GM12891 (cell line): ENCODE measurements around the gene SPDYE2B.
A peak's percentile ranks its signal among the peaks of the same experiment; 100 is the strongest.
"Not testable (repeated sequence)": the region's sequence is repeated elsewhere in the genome, so short reads cannot be mapped to it uniquely, and the experiment has no call there.

Experiments
- DNase-seq: peaks from one replicate; pipeline ENCODE4 v3.0.0; 2011; ENCODE audit warnings: low spot score; ENCODE audit not compliant: insufficient read length
- FAIRE-seq: peaks from 2 replicates; lab custom pipeline; 2011; peaks lifted over from hg19 to GRCh38; lab: Jason Lieb, UNC

The SPDYE2B gene

GRCh38 chr7:102694008-102694407, 43.9 kb downstream of the SPDYE2B start:
- DNase-seq, FAIRE-seq: not testable (repeated sequence)

- peak; percentile 87 for FAIRE-seq
- not testable (repeated sequence) for DNase-seq
These were observed 45.0 kb downstream of the SPDYE2B start for GRCh38 chr7:102695033-102695552.

DNA sequence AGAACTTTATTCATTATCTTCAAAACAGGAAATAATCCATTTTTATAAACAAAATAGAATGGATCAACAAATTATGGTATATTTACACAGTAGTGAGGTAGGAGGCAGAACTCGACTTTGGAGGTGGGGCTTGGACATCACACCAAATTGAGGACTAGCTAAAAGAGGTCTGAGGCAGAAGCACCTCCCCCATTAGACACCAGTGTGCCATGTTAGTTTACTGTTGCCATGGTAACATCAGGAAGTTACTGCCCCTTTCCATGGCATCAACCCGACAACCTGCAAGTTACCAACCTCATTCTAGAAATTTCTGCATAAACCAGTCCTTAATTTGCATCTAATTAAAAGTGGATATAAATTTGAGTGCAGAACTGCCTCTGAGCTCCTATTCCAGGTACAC, 45.9 kb downstream of the SPDYE2B start:
- peak; percentile 91 for FAIRE-seq
- not testable (repeated sequence) for DNase-seq

DNA sequence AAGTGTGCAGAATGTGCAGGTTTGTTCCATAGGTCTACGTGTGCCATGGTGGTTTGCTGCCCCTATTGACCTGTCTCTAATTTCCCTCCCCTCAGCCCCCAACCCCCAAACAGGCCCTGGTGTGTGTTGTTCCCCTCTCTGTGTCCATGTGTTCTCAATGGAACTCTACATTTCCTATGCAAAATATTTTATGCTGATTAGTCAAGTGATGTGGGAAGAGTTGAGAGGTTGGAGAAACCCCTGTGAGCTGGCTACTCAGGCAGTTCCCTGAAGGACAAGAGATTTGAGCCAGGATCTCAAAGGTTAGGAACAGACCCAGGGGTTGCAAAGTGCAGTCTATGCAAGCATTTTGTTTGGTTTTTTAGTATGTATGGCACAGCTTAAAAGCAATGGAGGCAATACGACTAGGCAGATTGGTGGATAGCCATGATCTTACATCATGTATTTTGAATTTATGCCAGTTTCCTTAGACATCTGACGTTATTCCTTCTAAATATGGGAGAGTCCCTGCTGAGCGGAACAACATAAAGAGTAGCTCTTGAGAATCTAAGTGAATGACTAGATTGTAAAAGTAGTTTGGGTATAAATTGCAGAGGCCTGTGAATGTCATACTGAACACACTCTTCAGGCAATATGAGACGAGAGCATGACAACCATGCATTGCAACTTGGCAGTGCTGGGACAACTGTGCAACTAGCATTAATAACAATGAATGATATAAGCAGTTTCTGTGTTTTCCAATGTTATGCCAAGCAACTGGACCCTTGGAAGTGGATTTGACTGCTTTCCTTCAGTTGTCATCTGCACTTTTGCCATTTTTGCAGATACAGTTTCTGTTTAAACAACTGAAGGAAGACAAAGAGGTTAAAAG, 47.8 kb downstream of the SPDYE2B start:
- not testable (repeated sequence) for DNase-seq
- peak; percentile 76 for FAIRE-seq

DNA sequence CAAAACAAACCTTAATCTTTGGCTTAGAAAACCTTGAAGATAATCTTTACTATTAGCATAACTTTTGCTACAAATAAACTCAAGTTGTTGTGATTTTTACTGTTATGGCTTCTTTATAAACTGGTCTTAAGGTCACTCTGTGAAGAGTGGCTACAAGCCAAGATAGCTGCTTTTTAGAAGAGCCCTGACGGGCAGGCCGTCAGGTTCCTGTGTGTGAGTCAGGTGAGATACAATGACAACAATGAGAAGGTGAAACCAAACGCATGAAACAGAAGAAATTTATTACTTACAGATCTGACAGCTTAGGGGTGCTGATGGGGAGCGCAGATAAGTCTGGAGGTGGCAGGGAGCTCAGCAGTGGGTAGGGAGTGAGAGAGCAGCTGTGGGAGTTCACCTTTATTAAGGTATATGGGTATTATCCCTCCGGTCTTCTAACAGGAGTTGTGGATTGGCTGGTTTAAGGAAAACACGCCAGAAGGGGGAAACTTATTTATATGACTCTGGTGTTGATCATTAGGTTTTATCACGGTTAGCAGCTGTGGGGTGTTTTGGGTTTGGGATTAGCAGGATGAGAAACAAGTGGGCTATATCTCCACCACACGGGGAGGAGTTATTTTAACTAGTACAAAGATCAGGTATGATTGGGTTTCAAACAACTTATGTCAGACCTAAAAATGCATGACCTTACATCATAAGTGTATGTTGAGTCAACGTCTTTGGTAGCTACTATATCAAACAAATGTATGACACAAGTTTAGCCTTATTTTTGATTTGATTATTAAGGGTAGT, 49.0 kb downstream of the SPDYE2B start:
- not testable (repeated sequence) for FAIRE-seq, DNase-seq
